Measurements from ENCODE around the gene SLC29A4.
"Not testable (repeated sequence)": the region's sequence is repeated elsewhere in the genome, so short reads cannot be mapped to it uniquely, and the experiment has no call there.

Gene SLC29A4, protein sequence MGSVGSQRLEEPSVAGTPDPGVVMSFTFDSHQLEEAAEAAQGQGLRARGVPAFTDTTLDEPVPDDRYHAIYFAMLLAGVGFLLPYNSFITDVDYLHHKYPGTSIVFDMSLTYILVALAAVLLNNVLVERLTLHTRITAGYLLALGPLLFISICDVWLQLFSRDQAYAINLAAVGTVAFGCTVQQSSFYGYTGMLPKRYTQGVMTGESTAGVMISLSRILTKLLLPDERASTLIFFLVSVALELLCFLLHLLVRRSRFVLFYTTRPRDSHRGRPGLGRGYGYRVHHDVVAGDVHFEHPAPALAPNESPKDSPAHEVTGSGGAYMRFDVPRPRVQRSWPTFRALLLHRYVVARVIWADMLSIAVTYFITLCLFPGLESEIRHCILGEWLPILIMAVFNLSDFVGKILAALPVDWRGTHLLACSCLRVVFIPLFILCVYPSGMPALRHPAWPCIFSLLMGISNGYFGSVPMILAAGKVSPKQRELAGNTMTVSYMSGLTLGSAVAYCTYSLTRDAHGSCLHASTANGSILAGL

DNA sequence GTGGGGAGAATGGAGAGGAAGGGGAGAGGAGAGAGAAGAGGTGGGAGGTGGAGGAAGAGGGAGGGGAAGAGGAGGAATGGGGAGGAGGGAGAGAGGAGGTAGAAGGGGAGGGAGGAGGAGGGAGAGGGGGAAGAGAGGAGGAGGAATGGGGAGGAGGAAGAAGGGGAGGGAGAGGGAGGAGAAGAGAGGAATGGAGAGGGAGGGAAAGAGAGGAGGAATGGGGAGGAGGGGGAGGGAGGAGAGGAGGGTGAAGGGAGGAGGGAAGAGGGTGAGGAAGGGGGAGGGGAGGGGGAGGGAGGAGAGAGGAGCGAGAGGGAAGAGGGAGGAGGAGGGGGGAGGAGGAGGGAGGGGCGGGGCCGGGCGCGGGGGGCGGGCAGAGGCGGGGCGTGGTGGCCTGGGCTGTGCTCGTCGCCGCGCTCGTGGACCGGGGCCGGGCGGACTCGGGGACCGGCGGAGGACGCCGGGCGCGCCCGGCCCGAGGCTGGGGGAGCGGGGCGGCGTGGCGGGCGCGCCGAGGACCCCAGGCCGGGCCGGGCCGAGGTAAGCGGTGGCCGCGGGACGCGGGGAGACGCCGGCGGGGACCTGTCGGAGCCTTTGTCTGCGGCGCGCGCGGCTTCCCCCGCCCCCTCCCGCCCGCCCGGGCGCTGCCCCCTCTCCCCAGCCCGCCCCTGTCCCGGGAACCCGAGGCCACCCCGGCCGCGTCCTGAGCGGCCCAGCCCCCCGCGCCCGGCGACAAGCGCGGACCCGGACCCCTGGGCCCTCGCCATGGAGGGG lies at the start of gene SLC29A4:
Gene SLC29A4, plus strand, starts transcription at position 401 of the 774 bp plus-strand sequence. CDS start 4,874 bp downstream, outside the sequence.
- DNase-seq (ENCODE audit: extremely low spot score) = peak; percentile 50
- TF ChIP-seq L3MBTL2 (conservative IDR thresholded peaks at IDR 0.05) (no peak), SP1 (IDR thresholded peaks at IDR 0.05) (no peak), FOXM1 (IDR thresholded peaks at IDR 0.05; ENCODE audit: borderline replicate concordance) (no peak), BHLHE40 (IDR thresholded peaks at IDR 0.05; ENCODE audit: borderline replicate concordance) (no peak), ELF4 (IDR thresholded peaks at IDR 0.05) (no peak), LEF1 (IDR thresholded peaks at IDR 0.05; ENCODE audit: borderline replicate concordance) (no peak)
- TF ChIP-seq, protein P1, sequence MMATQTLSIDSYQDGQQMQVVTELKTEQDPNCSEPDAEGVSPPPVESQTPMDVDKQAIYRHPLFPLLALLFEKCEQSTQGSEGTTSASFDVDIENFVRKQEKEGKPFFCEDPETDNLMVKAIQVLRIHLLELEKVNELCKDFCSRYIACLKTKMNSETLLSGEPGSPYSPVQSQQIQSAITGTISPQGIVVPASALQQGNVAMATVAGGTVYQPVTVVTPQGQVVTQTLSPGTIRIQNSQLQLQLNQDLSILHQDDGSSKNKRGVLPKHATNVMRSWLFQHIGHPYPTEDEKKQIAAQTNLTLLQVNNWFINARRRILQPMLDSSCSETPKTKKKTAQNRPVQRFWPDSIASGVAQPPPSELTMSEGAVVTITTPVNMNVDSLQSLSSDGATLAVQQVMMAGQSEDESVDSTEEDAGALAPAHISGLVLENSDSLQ (IDR thresholded peaks at IDR 0.05) = peak; percentile 70; the same call in 1 of the 2 replicates
- ChIA-PET POLR2A (no interaction called here), CTCF (no interaction called here)

DNA sequence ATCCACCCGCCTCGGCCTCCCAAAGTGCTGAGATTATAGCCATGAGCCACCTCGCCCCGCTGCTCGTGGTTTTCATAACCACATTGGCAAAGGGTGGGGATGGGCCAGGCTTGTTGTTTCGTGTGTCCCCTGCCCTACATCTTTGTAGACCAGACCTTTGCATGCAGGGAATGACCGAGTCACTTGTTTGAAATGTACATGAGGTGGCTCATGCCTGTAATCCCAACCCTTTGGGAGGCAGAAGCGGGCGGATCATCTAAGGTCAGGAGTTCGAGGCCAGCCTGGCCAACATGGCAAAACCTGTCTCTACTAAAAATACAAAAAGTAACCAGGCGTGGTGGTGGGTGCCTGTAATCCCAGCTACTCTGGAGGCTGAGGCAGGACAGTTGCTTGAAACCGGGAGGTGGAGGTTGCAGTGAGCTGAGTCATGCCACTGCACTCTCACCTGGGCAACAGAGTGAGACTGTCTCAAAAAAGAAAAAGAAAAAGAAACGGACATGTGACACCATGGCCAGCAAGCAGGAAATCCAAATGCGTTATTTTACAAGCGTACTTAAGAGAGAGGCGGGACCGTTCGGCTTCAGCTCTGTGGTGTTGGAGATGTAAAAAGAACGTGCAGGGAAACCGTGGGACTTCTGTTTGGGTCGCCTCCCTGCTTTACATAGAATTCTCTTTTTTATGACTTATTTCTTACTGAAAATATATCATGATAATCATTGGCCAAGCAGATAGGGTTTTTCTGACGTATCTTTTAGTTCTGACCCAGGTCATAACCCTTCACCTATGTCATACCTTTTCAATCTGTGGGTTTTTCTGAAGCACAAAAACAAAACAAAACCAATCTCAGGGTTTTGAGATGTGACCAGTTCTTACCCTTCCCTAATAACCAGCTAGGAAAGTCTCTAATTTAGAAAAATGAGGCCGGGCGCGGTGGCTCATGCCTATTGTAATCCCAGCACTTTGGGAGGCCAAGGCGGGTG lies 47.6 kb upstream of the SLC29A4 start:
- no peak for DNase-seq (ENCODE audit: extremely low spot score)
- ChIA-PET POLR2A (no interaction called here), CTCF (no interaction called here)
- TF ChIP-seq NFRKB (IDR thresholded peaks at IDR 0.05) (no peak), LEF1 (IDR thresholded peaks at IDR 0.05; ENCODE audit: borderline replicate concordance) (no peak), FOXK2 (IDR thresholded peaks at IDR 0.05) (no peak), ZNF384 (IDR thresholded peaks at IDR 0.05) (no peak), SP1 (IDR thresholded peaks at IDR 0.05) (no peak), TARDBP (IDR thresholded peaks at IDR 0.05) (no peak), HDGF (IDR thresholded peaks at IDR 0.05; ENCODE audit: borderline replicate concordance) (no peak), FOXA1 (IDR thresholded peaks at IDR 0.05) (no peak), ELF4 (IDR thresholded peaks at IDR 0.05) (no peak), CTBP1 (IDR thresholded peaks at IDR 0.05; ENCODE audit: borderline replicate concordance) (no peak), L3MBTL2 (conservative IDR thresholded peaks at IDR 0.05) (no peak), FOXM1 (IDR thresholded peaks at IDR 0.05; ENCODE audit: borderline replicate concordance) (no peak)

DNA sequence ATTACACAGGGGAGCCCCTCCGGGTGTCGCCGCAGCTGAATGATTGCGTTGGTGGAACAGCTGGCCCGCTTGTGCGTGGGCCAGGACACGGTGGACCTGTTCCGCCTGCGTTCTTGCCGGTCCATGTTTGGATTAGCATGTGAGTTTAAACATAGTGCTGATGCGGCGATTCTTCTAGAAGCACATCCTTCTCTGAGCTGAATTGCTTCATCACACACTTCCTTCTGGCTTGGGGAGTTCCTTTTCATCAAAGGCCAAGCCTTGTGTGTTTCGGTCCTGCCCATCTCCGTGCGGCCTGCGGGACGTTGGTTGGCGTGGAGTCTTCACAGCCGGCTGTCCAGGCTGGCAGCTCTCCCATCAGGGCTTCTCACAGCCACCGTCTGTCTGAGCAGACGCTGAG lies 45.5 kb upstream of the SLC29A4 start:
- CTCF ChIA-PET = interaction anchor here (0.6 to 0.8 kb wide), 2 partner anchors 158 to 251 kb away, joined by 3 to 6 read pairs; no protein-coding TSS in a partner anchor
- no peak for DNase-seq (ENCODE audit: extremely low spot score)
- no peak for TF ChIP-seq HDGF (IDR thresholded peaks at IDR 0.05; ENCODE audit: borderline replicate concordance)
- TF ChIP-seq FOXA1 (IDR thresholded peaks at IDR 0.05) = no peak
- no peak for TF ChIP-seq BHLHE40 (IDR thresholded peaks at IDR 0.05; ENCODE audit: borderline replicate concordance)
- TF ChIP-seq CTBP1 (IDR thresholded peaks at IDR 0.05; ENCODE audit: borderline replicate concordance) = no peak
- TF ChIP-seq LEF1 (IDR thresholded peaks at IDR 0.05; ENCODE audit: borderline replicate concordance) = no peak
- no peak for TF ChIP-seq TARDBP (IDR thresholded peaks at IDR 0.05)
- TF ChIP-seq NFRKB (IDR thresholded peaks at IDR 0.05) = no peak
- POLR2A ChIA-PET = no interaction called here

DNA sequence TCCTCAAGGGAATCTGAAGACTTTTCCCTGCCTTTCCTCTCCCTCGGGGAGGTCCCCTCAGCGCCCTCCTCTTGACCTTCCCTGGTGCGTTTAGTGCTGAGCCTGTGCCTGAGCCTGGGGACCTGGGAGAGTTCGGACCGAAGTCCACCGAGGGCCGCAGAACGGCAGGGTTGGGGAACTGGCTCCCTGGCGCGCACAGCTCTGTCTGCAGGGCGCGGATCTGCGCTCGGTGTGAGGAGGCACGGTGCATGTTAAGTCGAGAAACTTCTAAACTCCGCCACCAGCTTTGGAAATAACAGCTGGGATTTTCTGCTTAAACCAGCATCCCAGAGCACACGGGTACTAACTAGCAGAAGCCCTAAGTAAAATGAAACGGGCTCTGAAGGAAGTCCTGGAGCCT lies 44.2 kb upstream of the SLC29A4 start:
- ChIA-PET POLR2A (no interaction called here), CTCF (no interaction called here)
- no peak for DNase-seq (ENCODE audit: extremely low spot score)
- TF ChIP-seq FOXM1 (IDR thresholded peaks at IDR 0.05; ENCODE audit: borderline replicate concordance) (no peak), FOXK2 (IDR thresholded peaks at IDR 0.05) (no peak), ARNT (IDR thresholded peaks at IDR 0.05) (no peak), BHLHE40 (IDR thresholded peaks at IDR 0.05; ENCODE audit: borderline replicate concordance) (no peak), TARDBP (IDR thresholded peaks at IDR 0.05) (no peak), ELF4 (IDR thresholded peaks at IDR 0.05) (no peak), FOXA1 (IDR thresholded peaks at IDR 0.05) (no peak)

DNA sequence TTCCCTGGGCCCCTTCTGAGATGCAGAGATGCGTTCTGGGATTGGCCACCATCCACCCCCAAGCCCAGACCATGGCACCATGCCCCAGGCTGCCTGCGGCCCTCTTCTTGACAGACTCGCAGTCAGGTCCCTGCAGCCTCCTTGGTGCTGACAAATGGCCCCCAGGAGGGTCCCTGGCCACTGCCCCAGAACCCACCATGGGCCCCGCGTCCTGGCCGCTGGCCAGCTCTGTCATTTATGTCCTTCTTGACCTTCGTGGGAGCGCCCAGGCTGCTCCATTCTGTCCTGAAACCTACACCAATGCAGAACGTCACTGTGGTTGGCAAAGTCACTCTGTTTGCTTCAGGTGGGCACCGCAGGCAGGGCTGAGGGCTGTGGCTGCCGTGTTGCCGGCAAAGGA lies 39.5 kb upstream of the SLC29A4 start:
- POLR2A ChIA-PET = no interaction called here
- CTCF ChIA-PET = interaction anchor here (0.7 kb wide), 1 partner anchor 10 kb away, joined by 3 read pairs; no protein-coding TSS in a partner anchor
- DNase-seq (ENCODE audit: extremely low spot score) = no peak
- TF ChIP-seq L3MBTL2 (conservative IDR thresholded peaks at IDR 0.05) (no peak), TARDBP (IDR thresholded peaks at IDR 0.05) (no peak), FOXK2 (IDR thresholded peaks at IDR 0.05) (no peak)

DNA sequence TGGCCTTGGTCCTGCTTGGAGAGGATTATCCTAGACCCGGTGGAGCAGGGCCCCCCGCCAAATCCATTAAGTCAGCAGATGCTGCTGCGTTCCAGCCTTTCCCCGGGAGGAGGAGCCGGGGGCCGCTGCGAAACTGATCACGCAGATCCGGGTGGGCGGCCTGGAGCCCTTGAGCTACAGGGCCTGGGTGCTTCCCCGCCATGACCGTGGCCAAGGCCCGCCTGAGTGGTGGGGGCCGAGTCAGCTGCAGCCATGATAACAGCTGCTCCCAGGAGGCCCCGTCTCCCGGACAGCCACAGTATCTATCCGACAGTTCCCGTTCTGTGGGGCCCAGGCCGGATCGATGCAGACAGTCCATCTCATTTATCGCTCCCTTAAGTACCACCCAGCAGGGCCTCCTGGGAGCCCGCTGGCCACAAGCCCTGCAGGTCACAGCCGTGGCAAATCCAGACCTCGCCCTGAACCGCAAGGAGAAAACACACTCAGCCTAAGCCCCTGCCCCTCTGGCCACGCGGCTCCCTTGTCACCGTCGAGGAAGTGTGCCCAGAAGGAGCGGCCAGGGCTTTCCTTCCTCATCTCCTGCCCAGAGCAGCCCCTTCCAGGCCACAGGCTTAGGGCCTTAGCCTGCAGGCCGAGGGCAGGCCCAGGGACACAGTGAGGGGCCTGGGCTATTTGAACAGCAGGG lies 34.4 kb upstream of the SLC29A4 start:
- TF ChIP-seq NFRKB (IDR thresholded peaks at IDR 0.05) = no peak
- no peak for DNase-seq (ENCODE audit: extremely low spot score)
- POLR2A ChIA-PET = no interaction called here
- CTCF ChIA-PET = no interaction called here

DNA sequence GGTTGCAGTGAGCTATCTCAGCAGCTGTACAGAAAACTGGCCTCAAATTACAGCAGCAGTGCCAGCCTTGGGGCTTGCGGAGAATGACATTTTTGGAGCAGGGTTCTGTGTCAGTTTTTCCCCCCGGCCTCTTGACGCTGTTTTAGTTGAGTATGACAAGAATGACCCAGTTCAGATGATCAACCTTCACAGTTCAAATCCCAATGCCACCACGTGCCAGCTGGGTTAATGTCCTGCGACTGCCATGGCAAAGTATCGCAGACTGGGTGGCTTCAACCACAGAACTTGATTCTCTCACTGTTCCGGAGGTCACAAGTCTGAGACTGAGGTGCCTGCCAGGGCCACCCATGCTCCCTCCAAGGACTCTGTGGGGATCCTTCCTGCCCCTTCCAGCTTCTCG lies 32.0 kb upstream of the SLC29A4 start:
- CTCF ChIA-PET; POLR2A ChIA-PET; DNase-seq (ENCODE audit: extremely low spot score): not testable (repeated sequence)

DNA sequence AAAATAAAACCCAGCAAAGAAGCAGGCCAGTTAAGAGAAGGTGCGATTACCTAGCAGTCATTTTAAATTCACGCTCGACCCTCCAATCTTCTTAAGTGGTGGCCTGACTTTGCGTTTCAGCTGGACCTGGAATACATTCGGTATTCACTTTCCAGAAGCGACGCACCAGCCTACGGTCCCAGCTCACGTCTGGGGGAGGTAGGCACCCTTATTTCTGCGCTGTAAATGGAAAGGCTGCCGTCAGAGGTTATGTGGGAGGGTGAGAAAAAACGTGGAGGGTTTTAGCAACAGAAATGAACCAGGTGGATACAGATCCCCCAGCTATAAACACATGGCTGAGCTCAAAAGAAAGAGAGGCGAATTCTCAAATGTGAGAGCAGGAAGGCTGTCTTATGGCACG lies 29.2 kb upstream of the SLC29A4 start:
- CTCF ChIA-PET; DNase-seq (ENCODE audit: extremely low spot score): not testable (repeated sequence)
- POLR2A ChIA-PET = interaction anchor here (0.6 kb wide), 1 partner anchor 221 kb away, joined by 3 read pairs; no protein-coding TSS in a partner anchor

DNA sequence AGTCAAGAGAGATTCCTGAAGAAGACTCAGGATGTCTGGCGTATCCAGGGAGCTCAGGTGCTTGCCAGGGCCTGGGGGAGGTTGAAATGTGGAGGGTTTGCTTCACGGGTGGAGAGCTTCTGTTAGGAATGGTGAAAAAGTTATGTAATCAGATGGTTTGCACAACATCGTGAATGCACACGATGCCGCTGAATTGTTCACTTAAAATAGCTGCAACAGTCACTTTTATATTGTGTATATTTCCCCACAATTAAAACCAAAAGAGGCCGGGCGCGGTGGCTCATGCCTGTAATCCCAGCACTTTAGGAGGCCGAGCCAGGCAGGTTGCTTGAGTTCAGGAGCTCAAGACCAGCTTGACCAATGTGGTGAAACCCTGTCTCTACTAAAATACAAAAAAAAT lies 28.4 kb upstream of the SLC29A4 start:
- DNase-seq (ENCODE audit: extremely low spot score); CTCF ChIA-PET; POLR2A ChIA-PET: not testable (repeated sequence)

All from HEK293T (cell line).